ENCODE measurements around the gene SHISA9.

- TF ChIP-seq, protein P1, sequence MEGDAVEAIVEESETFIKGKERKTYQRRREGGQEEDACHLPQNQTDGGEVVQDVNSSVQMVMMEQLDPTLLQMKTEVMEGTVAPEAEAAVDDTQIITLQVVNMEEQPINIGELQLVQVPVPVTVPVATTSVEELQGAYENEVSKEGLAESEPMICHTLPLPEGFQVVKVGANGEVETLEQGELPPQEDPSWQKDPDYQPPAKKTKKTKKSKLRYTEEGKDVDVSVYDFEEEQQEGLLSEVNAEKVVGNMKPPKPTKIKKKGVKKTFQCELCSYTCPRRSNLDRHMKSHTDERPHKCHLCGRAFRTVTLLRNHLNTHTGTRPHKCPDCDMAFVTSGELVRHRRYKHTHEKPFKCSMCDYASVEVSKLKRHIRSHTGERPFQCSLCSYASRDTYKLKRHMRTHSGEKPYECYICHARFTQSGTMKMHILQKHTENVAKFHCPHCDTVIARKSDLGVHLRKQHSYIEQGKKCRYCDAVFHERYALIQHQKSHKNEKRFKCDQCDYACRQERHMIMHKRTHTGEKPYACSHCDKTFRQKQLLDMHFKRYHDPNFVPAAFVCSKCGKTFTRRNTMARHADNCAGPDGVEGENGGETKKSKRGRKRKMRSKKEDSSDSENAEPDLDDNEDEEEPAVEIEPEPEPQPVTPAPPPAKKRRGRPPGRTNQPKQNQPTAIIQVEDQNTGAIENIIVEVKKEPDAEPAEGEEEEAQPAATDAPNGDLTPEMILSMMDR (IDR thresholded peaks at IDR 0.05) = no peak
- no peak for TF ChIP-seq POLR2AphosphoS5 (IDR thresholded peaks at IDR 0.05)
Observed at GRCh38 chr16:13127144-13127543, 225.7 kb downstream of the SHISA9 start.

All from prostate gland (tissue), 2 donors.